GM20000 (cell line): ENCODE results near the gene P2RY11.

Experiments used
- DNase-seq: peaks from one replicate; pipeline ENCODE4 v3.0.0; 2012; ENCODE audit warnings: low spot score
- TF ChIP-seq, protein P1 (sequence below): IDR thresholded peaks from 2 replicates; pipeline ENCODE4 v1.5.1; 2012; ENCODE audit warnings: mild to moderate bottlenecking, control low read depth; ENCODE audit errors: extremely low read depth, missing control alignments

P2RY11 gene, protein sequence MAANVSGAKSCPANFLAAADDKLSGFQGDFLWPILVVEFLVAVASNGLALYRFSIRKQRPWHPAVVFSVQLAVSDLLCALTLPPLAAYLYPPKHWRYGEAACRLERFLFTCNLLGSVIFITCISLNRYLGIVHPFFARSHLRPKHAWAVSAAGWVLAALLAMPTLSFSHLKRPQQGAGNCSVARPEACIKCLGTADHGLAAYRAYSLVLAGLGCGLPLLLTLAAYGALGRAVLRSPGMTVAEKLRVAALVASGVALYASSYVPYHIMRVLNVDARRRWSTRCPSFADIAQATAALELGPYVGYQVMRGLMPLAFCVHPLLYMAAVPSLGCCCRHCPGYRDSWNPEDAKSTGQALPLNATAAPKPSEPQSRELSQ

GRCh38 chr19:10111405-10111811, at the start of gene P2RY11:
Gene P2RY11, plus strand, starts transcription at chr19:10111693. Its CDS starts 29 bp downstream, at chr19:10111722.
- DNase-seq = no peak
- TF ChIP-seq, protein P1, sequence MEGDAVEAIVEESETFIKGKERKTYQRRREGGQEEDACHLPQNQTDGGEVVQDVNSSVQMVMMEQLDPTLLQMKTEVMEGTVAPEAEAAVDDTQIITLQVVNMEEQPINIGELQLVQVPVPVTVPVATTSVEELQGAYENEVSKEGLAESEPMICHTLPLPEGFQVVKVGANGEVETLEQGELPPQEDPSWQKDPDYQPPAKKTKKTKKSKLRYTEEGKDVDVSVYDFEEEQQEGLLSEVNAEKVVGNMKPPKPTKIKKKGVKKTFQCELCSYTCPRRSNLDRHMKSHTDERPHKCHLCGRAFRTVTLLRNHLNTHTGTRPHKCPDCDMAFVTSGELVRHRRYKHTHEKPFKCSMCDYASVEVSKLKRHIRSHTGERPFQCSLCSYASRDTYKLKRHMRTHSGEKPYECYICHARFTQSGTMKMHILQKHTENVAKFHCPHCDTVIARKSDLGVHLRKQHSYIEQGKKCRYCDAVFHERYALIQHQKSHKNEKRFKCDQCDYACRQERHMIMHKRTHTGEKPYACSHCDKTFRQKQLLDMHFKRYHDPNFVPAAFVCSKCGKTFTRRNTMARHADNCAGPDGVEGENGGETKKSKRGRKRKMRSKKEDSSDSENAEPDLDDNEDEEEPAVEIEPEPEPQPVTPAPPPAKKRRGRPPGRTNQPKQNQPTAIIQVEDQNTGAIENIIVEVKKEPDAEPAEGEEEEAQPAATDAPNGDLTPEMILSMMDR = no peak

GRCh38 chr19:10061717-10062310, 49.7 kb upstream of the P2RY11 start:
- no peak for DNase-seq

DNA sequence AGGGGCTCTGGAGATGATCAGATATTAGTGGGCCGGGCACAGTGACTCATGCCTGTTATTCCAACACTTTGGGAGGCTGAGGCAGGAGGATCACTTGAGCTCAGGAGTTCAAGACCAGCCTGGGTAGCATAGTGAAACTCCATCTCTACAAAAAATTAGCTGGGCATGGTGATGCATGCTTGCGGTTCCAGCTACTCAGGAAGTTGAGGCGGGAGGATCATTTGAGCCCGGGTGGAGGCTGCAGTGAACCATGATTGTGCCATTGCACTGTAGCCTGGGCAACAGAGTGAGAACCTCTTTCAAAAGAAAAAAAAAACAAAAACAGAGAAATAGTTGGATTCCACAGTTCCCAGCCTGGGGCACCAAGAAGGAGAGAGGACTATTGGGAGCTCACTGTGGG, 43.3 kb upstream of the P2RY11 start:
- DNase-seq = no peak
- TF ChIP-seq, protein P1 = no peak

More at GRCh38 chr19:10061717-10062310, 49.7 kb upstream of the P2RY11 start:
- TF ChIP-seq, protein P1 = no peak

GRCh38 chr19:10069046-10069445, 42.4 kb upstream of the P2RY11 start:
- no peak for DNase-seq
- TF ChIP-seq, protein P1 = no peak

- TF ChIP-seq, protein P1 = no peak
Measured at GRCh38 chr19:10070730-10071446, 40.6 kb upstream of the P2RY11 start.

DNA sequence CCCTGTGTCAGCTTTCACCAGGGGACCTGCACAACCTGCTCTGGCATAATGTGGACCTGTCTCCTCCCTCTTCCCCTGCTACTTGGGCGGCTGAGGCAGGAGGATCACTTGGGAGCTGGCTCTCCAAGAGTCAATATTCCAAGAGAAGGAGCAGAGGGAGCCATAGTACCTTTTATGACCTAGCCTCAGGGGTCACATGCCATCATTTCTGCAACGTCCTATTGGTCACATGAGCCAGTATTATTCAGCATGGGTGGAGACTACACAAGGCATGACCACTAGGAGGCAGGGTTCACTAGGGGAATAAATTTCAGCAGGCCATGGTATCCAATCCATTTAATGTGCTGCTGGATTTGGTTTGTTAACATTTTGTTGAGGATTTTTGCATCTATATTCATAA, 37.3 kb upstream of the P2RY11 start:
- DNase-seq = no peak
- TF ChIP-seq, protein P1 = peak; percentile 16

More at GRCh38 chr19:10070730-10071446, 40.6 kb upstream of the P2RY11 start:
- DNase-seq = no peak

GRCh38 chr19:10076535-10076934, 35.0 kb upstream of the P2RY11 start:
- TF ChIP-seq, protein P1 = no peak
- no peak for DNase-seq
